OCI-LY7 (cell line): ENCODE measurements around the gene LYVE1. TPM values are rescaled to one million over a fixed set of nuclear protein-coding genes. Genes with fewer than 3 reads are reported as not detected.

Source experiments
- BruUV-seq: library from RNA; stranded (reverse); fragments of 400-500 nt; replicated peaks from 2 replicates; lab custom pipeline; 2021; lab: Mats Ljungman, UMichigan
- CTCF ChIA-PET: fragments of 300-600 bp; sonication (Branson Sonifier 250); formaldehyde crosslinking; loops from one replicate; lab custom pipeline; 2022; ENCODE audit warnings: antibody characterized with exemption; ENCODE audit not compliant: unreplicated experiment; lab: Charles Lee
- POLR2A ChIA-PET: fragments of 300-600 bp; sonication (Branson Sonifier 250); formaldehyde crosslinking; loops from one replicate; lab custom pipeline; 2022; ENCODE audit warnings: antibody characterized with exemption; lab: Charles Lee
- DNase-seq: peaks from one replicate; pipeline ENCODE4 v3.0.0-alpha.2; 2015; ENCODE audit warnings: low spot score
- H2AFZ ChIP-seq: fragments of 200-600 bp; sonication (generic), shearing (Covaris generic); 2 replicates; pipeline ENCODE4 v1.6.1; 2014; ENCODE audit warnings: mild to moderate bottlenecking, antibody characterized with exemption, low read length, moderate library complexity
- H3K27ac ChIP-seq: fragments of 200-600 bp; sonication (generic); 2 replicates; pipeline ENCODE4 v1.5.1; 2014; ENCODE audit warnings: mixed run types, low read depth, mild to moderate bottlenecking, moderate library complexity, low read length, inconsistent platforms; ENCODE audit not compliant: poor library complexity, severe bottlenecking
- H3K36me3 ChIP-seq: fragments of 200-600 bp; sonication (generic); 2 replicates; pipeline ENCODE4 v1.6.1; 2014; ENCODE audit warnings: mild to moderate bottlenecking, antibody characterized with exemption, low read length, moderate library complexity, mixed read lengths; ENCODE audit not compliant: insufficient read depth
- H3K4me1 ChIP-seq: fragments of 200-600 bp; sonication (generic); 2 replicates; pipeline ENCODE4 v1.5.1; 2014; ENCODE audit warnings: mild to moderate bottlenecking, low read length; ENCODE audit not compliant: insufficient read depth, poor library complexity, severe bottlenecking
- H3K4me2 ChIP-seq: fragments of 200-600 bp; sonication (generic); 2 replicates; pipeline ENCODE4 v1.6.1; 2014; ENCODE audit warnings: mild to moderate bottlenecking, low read length
- H3K4me3 ChIP-seq: fragments of 200-600 bp; sonication (generic); 2 replicates; pipeline ENCODE4 v1.5.1; 2014; ENCODE audit warnings: mild to moderate bottlenecking, low read depth, low read length; ENCODE audit not compliant: poor library complexity, severe bottlenecking
- H3K79me2 ChIP-seq: fragments of 200-600 bp; sonication (generic); 2 replicates; pipeline ENCODE4 v1.6.1; 2016; ENCODE audit warnings: low read depth, mild to moderate bottlenecking, low read length, moderate library complexity, mixed read lengths; ENCODE audit not compliant: insufficient read depth
- H3K9me2 ChIP-seq: fragments of 200-600 bp; sonication (generic); 2 replicates; pipeline ENCODE4 v1.6.1; 2016; ENCODE audit warnings: mild to moderate bottlenecking, low read length, mixed read lengths; ENCODE audit not compliant: insufficient read depth
- H3K9me3 ChIP-seq: fragments of 200-600 bp; sonication (generic); 2 replicates; pipeline ENCODE4 v1.6.1; 2014; ENCODE audit warnings: mild to moderate bottlenecking, mixed run types, low read length, mixed read lengths
- H4K20me1 ChIP-seq: fragments of 200-600 bp; sonication (generic); 2 replicates; pipeline ENCODE4 v1.6.1; 2014; ENCODE audit warnings: mild to moderate bottlenecking, antibody characterized with exemption, low read length, moderate library complexity, mixed read lengths; ENCODE audit not compliant: insufficient read depth
- CTCF ChIP-seq: fragments of 200-600 bp; sonication (generic); conservative IDR thresholded peaks from 2 replicates; pipeline ENCODE4 v1.5.1; 2014; ENCODE audit warnings: mild to moderate bottlenecking, antibody characterized with exemption, low read length, moderate library complexity, mixed read lengths
- EZH2phosphoT487 ChIP-seq: fragments of 200-600 bp; sonication (generic); IDR thresholded peaks from 2 replicates; pipeline ENCODE4 v1.6.1; 2018; ENCODE audit warnings: low read depth, borderline replicate concordance, mild to moderate bottlenecking, mixed run types, antibody characterized with exemption, low read length, moderate library complexity, mixed read lengths
- intact Hi-C: fragments of 100-400 bp; cut with micrococcal nuclease; formaldehyde crosslinking; loops from one replicate; pipeline ENCODE4 v1.10.0; 2022; ENCODE audit not compliant: unreplicated experiment
- total RNA-seq, 2 experiments: library from RNA; depleted of rRNA in 1 of 2; stranded (reverse); fragments of >200 nt in 1 of 2; shearing (Covaris generic) in 1 of 2; gene quantifications; 2 replicates each; pipeline ENCODE4 v1.2.3, GENCODE V29; 2014 to 2022

Gene LYVE1
- total RNA-seq, 2 experiments from 2014 or later: not detected

GRCh38 chr11:10524471-10524870 is 44.0 kb downstream of the LYVE1 start:
- POLR2A ChIA-PET: no interaction called here

GRCh38 chr11:10522921-10523320 is 45.5 kb downstream of the LYVE1 start:
- DNase-seq: no peak
- Histone ChIP-seq H2AFZ (no peak overlapping the region), H4K20me1 (no peaks in the 10 kb centered on the region), H3K4me1 (no peaks in the 10 kb centered on the region), H3K4me3 (no peak overlapping the region), H3K79me2 (no peaks in the 10 kb centered on the region), H3K27ac (no peak overlapping the region), H3K9me2 (no peaks in the 10 kb centered on the region), H3K36me3 (peaks cover 26% of the 10 kb centered on the region), H3K9me3 (no peaks in the 10 kb centered on the region), H3K4me2 (no peak overlapping the region)
- CTCF ChIA-PET: no interaction called here
- POLR2A ChIA-PET: no interaction called here
- BruUV-seq: no TSS peak
- intact Hi-C loops: no loop called here
- no peak for TF ChIP-seq CTCF
- no peak for TF ChIP-seq EZH2phosphoT487

More at GRCh38 chr11:10524471-10524870, 44.0 kb downstream of the LYVE1 start:
- no TSS peak for BruUV-seq
- no peak for DNase-seq
- H3K27ac ChIP-seq: no peak overlapping the region
- H2AFZ ChIP-seq: no peak overlapping the region
- no peaks in the 10 kb centered on the region for H3K4me1 ChIP-seq
- H4K20me1 ChIP-seq: no peaks in the 10 kb centered on the region
- H3K9me3 ChIP-seq: no peaks in the 10 kb centered on the region
- no peaks in the 10 kb centered on the region for H3K79me2 ChIP-seq
- TF ChIP-seq CTCF (no peak), EZH2phosphoT487 (no peak)
- intact Hi-C loops: no loop called here
- no peak overlapping the region for H3K4me2 ChIP-seq
- no peak overlapping the region for H3K4me3 ChIP-seq
- no peaks in the 10 kb centered on the region for H3K9me2 ChIP-seq
- CTCF ChIA-PET: no interaction called here
- peaks cover 30% of the 10 kb centered on the region for H3K36me3 ChIP-seq

- H3K4me3 ChIP-seq: no peak overlapping the region
- peaks cover 26% of the 10 kb centered on the region for H3K36me3 ChIP-seq
- no peaks in the 10 kb centered on the region for H3K9me3 ChIP-seq
- ChIA-PET POLR2A (no interaction called here), CTCF (no interaction called here)
- BruUV-seq: no TSS peak
- TF ChIP-seq EZH2phosphoT487: no peak
- TF ChIP-seq CTCF: no peak
- H4K20me1 ChIP-seq: no peaks in the 10 kb centered on the region
- no peak overlapping the region for H3K27ac ChIP-seq
- no peak overlapping the region for H2AFZ ChIP-seq
- H3K79me2 ChIP-seq: no peaks in the 10 kb centered on the region
- H3K9me2 ChIP-seq: no peaks in the 10 kb centered on the region
- H3K4me2 ChIP-seq: no peak overlapping the region
- H3K4me1 ChIP-seq: no peaks in the 10 kb centered on the region
- DNase-seq: no peak
- intact Hi-C loops: no loop called here
Measured at GRCh38 chr11:10522276-10522675, 46.2 kb downstream of the LYVE1 start.
